ENCODE results near the gene RAB11FIP3. TPM values are rescaled to one million over a fixed set of nuclear protein-coding genes. Genes with fewer than 3 reads are reported as not detected.

Gene RAB11FIP3
- total RNA-seq, 1 experiment from 2014 or later, result 35.8 TPM

DNA sequence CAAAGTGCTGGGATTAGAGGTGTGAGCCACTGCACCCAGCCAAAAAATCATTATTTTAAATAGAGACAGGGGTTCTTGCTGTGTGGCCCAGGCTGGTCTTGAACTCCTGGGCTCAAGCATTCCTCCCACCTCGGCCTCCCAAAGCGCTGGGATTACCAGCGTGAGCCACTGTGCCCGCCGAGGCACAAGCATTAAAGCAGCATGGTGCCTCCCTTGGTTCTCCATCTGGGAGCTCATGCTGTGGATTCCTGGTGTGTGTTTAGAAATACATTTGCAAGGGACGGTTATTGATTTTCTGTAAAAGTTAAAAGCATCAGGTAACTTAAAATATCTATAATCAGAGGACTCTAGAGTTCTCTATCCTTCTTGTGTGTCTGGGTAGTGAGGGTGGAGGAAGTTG, 87.4 kb downstream of the RAB11FIP3 start:
- H3K4me1 Mint-ChIP-seq (ENCODE audit: low read depth, unreplicated experiment), result no peaks in the 10 kb centered on the region
- no peaks in the 10 kb centered on the region for H3K27me3 ChIP-seq (replicated peaks; ENCODE audit: control insufficient read depth, insufficient read depth, low read length)
- H3K4me3 Mint-ChIP-seq (ENCODE audit: unreplicated experiment), result no peak overlapping the region
- H3K36me3 ChIP-seq (ENCODE audit: control insufficient read depth, insufficient read depth, low read length), result peaks cover 4% of the 10 kb centered on the region
- H3K36me3 Mint-ChIP-seq (ENCODE audit: insufficient read depth, unreplicated experiment), result peaks cover 5% of the 10 kb centered on the region
- no peaks in the 10 kb centered on the region for H3K27me3 Mint-ChIP-seq (ENCODE audit: insufficient read depth, unreplicated experiment)
- H3K4me1 ChIP-seq, result no peaks in the 10 kb centered on the region
- POLR2A ChIA-PET, result no interaction called here
- H3K9me3 ChIP-seq, result no peaks in the 10 kb centered on the region
- CTCF ChIA-PET, result no interaction called here
- no peaks in the 10 kb centered on the region for H3K9me3 Mint-ChIP-seq (ENCODE audit: unreplicated experiment)
- no TSS peak for BruUV-seq (replicated peaks)
- no peak overlapping the region for H3K27ac Mint-ChIP-seq (ENCODE audit: unreplicated experiment)
- no peak for DNase-seq
- no peak overlapping the region for H3K4me3 ChIP-seq (ENCODE audit: low read depth, low read length)
- TF ChIP-seq, protein P1, sequence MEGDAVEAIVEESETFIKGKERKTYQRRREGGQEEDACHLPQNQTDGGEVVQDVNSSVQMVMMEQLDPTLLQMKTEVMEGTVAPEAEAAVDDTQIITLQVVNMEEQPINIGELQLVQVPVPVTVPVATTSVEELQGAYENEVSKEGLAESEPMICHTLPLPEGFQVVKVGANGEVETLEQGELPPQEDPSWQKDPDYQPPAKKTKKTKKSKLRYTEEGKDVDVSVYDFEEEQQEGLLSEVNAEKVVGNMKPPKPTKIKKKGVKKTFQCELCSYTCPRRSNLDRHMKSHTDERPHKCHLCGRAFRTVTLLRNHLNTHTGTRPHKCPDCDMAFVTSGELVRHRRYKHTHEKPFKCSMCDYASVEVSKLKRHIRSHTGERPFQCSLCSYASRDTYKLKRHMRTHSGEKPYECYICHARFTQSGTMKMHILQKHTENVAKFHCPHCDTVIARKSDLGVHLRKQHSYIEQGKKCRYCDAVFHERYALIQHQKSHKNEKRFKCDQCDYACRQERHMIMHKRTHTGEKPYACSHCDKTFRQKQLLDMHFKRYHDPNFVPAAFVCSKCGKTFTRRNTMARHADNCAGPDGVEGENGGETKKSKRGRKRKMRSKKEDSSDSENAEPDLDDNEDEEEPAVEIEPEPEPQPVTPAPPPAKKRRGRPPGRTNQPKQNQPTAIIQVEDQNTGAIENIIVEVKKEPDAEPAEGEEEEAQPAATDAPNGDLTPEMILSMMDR (IDR thresholded peaks at IDR 0.05; ENCODE audit: insufficient read depth in 1 of 2, low read depth in 1 of 2, low read length in 1 of 2, severe bottlenecking in 1 of 2, unreplicated experiment in 1 of 2), result no peak
- intact Hi-C loops (cut with micrococcal nuclease; ENCODE audit: unreplicated experiment), result no loop called here

DNA sequence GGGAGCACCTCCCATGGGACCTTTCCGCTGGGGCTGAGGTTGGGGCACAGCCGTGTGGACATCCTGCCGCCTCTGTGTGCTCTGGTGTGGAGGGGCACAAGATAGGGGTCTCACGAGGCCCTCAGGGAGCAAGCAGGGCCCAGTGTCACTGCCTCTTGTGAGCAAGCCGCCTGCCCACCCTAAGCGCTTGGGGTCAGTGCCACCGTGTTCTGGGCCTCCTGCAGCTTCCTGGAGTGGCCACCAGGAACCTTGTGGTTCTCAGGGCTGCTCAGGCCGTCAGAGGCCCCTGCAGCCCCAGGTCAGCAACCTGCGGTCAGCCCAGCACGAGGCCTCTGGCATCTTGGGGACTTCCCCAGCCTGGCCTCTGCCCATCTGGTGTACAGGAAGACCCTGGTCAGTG, 88.5 kb downstream of the RAB11FIP3 start:
- H3K9me3 Mint-ChIP-seq (ENCODE audit: unreplicated experiment), result no peaks in the 10 kb centered on the region
- TF ChIP-seq, protein P1 (IDR thresholded peaks at IDR 0.05; ENCODE audit: insufficient read depth in 1 of 2, low read depth in 1 of 2, low read length in 1 of 2, severe bottlenecking in 1 of 2, unreplicated experiment in 1 of 2), result no peak
- POLR2A ChIA-PET, result no interaction called here
- Histone ChIP-seq H3K36me3 (ENCODE audit: control insufficient read depth, insufficient read depth, low read length) (peaks cover 4% of the 10 kb centered on the region), H3K27me3 (replicated peaks; ENCODE audit: control insufficient read depth, insufficient read depth, low read length) (no peaks in the 10 kb centered on the region), H3K4me1 (no peaks in the 10 kb centered on the region), H3K4me3 (ENCODE audit: low read depth, low read length) (no peak overlapping the region), H3K9me3 (no peaks in the 10 kb centered on the region)
- no peak overlapping the region for H3K4me3 Mint-ChIP-seq (ENCODE audit: unreplicated experiment)
- no peaks in the 10 kb centered on the region for H3K4me1 Mint-ChIP-seq (ENCODE audit: low read depth, unreplicated experiment)
- CTCF ChIA-PET, result no interaction called here
- DNase-seq, result no peak
- no peaks in the 10 kb centered on the region for H3K27me3 Mint-ChIP-seq (ENCODE audit: insufficient read depth, unreplicated experiment)
- H3K27ac Mint-ChIP-seq (ENCODE audit: unreplicated experiment), result no peak overlapping the region
- intact Hi-C loops (cut with micrococcal nuclease; ENCODE audit: unreplicated experiment), result no loop called here
- BruUV-seq (replicated peaks), result no TSS peak
- H3K36me3 Mint-ChIP-seq (ENCODE audit: insufficient read depth, unreplicated experiment), result peaks cover 8% of the 10 kb centered on the region

DNA sequence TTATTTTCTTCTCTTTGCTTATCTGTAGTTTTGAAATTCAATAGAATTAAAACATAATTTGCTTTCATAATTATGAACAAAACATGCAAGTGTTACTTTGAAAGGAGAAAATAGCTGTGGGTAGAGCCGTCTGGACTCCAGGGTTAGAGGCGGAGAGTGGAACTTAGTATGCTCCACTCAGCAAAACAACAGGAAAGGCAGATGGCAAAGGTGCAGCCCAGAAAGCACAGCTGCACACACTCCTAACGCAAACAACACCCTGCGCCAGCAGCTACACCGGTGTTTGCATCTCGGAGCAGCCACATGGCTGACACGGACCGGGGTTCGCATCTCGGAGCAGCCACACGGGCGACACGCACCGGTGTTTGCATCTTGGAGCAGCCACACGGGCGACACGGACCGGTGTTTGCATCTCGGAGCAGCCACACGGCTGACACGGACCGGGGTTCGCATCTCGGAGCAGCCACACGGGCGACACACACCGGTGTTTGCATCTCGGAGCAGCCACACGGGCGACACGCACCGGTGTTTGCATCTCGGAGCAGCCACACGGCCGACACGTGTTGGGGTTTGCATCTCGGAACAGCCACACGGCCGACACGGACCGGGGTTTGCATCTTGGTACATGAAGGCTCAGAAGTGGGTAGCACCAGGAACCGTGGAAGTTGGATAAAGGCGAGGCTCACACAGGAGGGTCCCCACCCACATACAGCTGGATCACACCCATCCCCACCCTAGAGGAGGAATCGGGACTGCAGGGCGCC, 89.9 kb downstream of the RAB11FIP3 start:
- Histone ChIP-seq H3K9me3 (no peaks in the 10 kb centered on the region), H3K36me3 (ENCODE audit: control insufficient read depth, insufficient read depth, low read length) (peaks cover 3% of the 10 kb centered on the region), H3K27me3 (replicated peaks; ENCODE audit: control insufficient read depth, insufficient read depth, low read length) (no peaks in the 10 kb centered on the region), H3K4me3 (ENCODE audit: low read depth, low read length) (no peak overlapping the region), H3K4me1 (no peaks in the 10 kb centered on the region)
- TF ChIP-seq, protein P1 (IDR thresholded peaks at IDR 0.05; ENCODE audit: insufficient read depth in 1 of 2, low read depth in 1 of 2, low read length in 1 of 2, severe bottlenecking in 1 of 2, unreplicated experiment in 1 of 2), result no peak
- Mint-ChIP-seq H3K27ac (ENCODE audit: unreplicated experiment) (no peak overlapping the region), H3K4me1 (ENCODE audit: low read depth, unreplicated experiment) (no peaks in the 10 kb centered on the region), H3K4me3 (ENCODE audit: unreplicated experiment) (no peak overlapping the region), H3K9me3 (ENCODE audit: unreplicated experiment) (no peaks in the 10 kb centered on the region), H3K36me3 (ENCODE audit: insufficient read depth, unreplicated experiment) (peaks cover 10% of the 10 kb centered on the region), H3K27me3 (ENCODE audit: insufficient read depth, unreplicated experiment) (no peaks in the 10 kb centered on the region)
- no peak for DNase-seq
- POLR2A ChIA-PET, result no interaction called here
- BruUV-seq (replicated peaks), result no TSS peak
- CTCF ChIA-PET, result no interaction called here
- intact Hi-C loops (cut with micrococcal nuclease; ENCODE audit: unreplicated experiment), result no loop called here

Data from Caco-2 (cell line).